Lung (tissue), 12 donors: ENCODE data around the gene ALPG. TPM values are rescaled to one million over a fixed set of nuclear protein-coding genes. Genes with fewer than 3 reads are reported as not detected.
"Not testable (repeated sequence)": the region's sequence is repeated elsewhere in the genome, so short reads cannot be mapped to it uniquely, and the experiment has no call there.

Experiments used
- ATAC-seq: fragments of 200-7000 bp; cut with Tn5 transposase; one replicate; pipeline ENCODE4 v1.9.1; 2020; ENCODE audit warnings: moderate number of reproducible peaks; ENCODE audit not compliant: insufficient read depth, low FRiP score
- DNase-seq, 3 donors: peaks; one replicate each; pipeline ENCODE4 v3.0.0-alpha.2; 2013 to 2017
- H3K27ac ChIP-seq, 2 donors: one replicate each; pipeline ENCODE4 v1.5.1; 2013; ENCODE audit warnings: mild to moderate bottlenecking in 2 of 2, moderate library complexity in 2 of 2, control low read depth in 1 of 2, inconsistent platforms in 1 of 2, low read depth in 1 of 2, low read length in 1 of 2
- H3K27me3 ChIP-seq, 3 donors: one replicate each; pipeline ENCODE4 v1.5.1; 2013; ENCODE audit warnings: low read length in 2 of 3; ENCODE audit not compliant: control insufficient read depth in 3 of 3, insufficient read depth in 3 of 3
- H3K36me3 ChIP-seq, 4 donors: one replicate each; pipeline ENCODE4 v1.5.1; 2013; ENCODE audit warnings: low read length in 4 of 4, mild to moderate bottlenecking in 1 of 4, moderate library complexity in 1 of 4; ENCODE audit not compliant: control insufficient read depth in 4 of 4, insufficient read depth in 4 of 4
- H3K4me1 ChIP-seq, 5 donors: one replicate each; pipeline ENCODE4 v1.5.1; 2013; ENCODE audit warnings: low read length in 5 of 5, mild to moderate bottlenecking in 2 of 5, moderate library complexity in 1 of 5; ENCODE audit not compliant: control insufficient read depth in 5 of 5, insufficient read depth in 5 of 5
- H3K4me3 ChIP-seq: one replicate; pipeline ENCODE4 v1.5.1; 2013; ENCODE audit warnings: mild to moderate bottlenecking, control low read depth, moderate library complexity
- H3K9ac ChIP-seq, 2 donors: one replicate each; pipeline ENCODE4 v1.5.1; 2013; ENCODE audit warnings: low read length in 2 of 2, control low read depth in 1 of 2; ENCODE audit not compliant: insufficient read depth in 1 of 2
- H3K9me3 ChIP-seq, 4 donors: one replicate each; pipeline ENCODE4 v1.5.1; 2013; ENCODE audit warnings: low read length in 3 of 4, mild to moderate bottlenecking in 1 of 4, moderate library complexity in 1 of 4; ENCODE audit not compliant: control insufficient read depth in 4 of 4, insufficient read depth in 3 of 4
- CTCF ChIP-seq: IDR thresholded peaks from 2 replicates; pipeline ENCODE4 v1.5.1; 2012; ENCODE audit warnings: mild to moderate bottlenecking; ENCODE audit errors: control extremely low read depth, extremely low read depth
- WGBS, 2 donors: extraction: QIAGEN DNeasy Blood & Tissue Kit; methylation state at CpG; one replicate each; pipeline ENCODE4 v1.1.7; 2013; 5-methylcytosine and 5-hydroxymethylcytosine counted together
- polyA plus RNA-seq, 2 donors: library from polyadenylated mRNA; stranded (reverse); fragments of 200-250 nt; gene quantifications; one replicate each; pipeline ENCODE4 v1.2.1, GENCODE V29; 2013
- total RNA-seq, 2 donors: library from RNA; depleted of rRNA in 1 of 2; stranded (reverse); fragments of >200 nt in 1 of 2; gene quantifications; one replicate each; pipeline ENCODE4 v1.2.1, GENCODE V29; 2014 to 2021
- donor health status: control.
- donor health status: control.
- donor health status: Bipolar disorder and iron deficiency.
- donor health status: healthy.
- donor health status: DM: yes; HTN: yes; CAD: no.

Gene ALPG
- total and polyA plus RNA-seq, 4 donors, result 0.14 to 1.2 (median 0.89) TPM

GRCh38 chr2:232400256-232401015 is 6.2 kb upstream of the ALPG start:
- Histone ChIP-seq H3K27ac (no peak overlapping the region), H3K4me3 (no peak overlapping the region), H3K9ac (no peak overlapping the region), H3K9me3 (no peaks in the 10 kb centered on the region), H3K27me3 (peaks cover 0 to 10% (median 7%) of the 10 kb centered on the region in 3 donors), H3K4me1 (no peaks in the 10 kb centered on the region), H3K36me3 (no peaks in the 10 kb centered on the region)
- DNase-seq, result no peak
- WGBS, 2 donors, result 51 to 66% methylated on average over 9 of the region's 9 CpGs
- TF ChIP-seq CTCF, result no peak
- no peak for ATAC-seq

GRCh38 chr2:232402518-232402917 is 4.1 kb upstream of the ALPG start:
- peaks cover 2 to 10% (median 6%) of the 10 kb centered on the region in 3 donors for H3K27me3 ChIP-seq
- H3K36me3 ChIP-seq, result no peaks in the 10 kb centered on the region
- 90 to 91% methylated on average over 3 of the region's 3 CpGs for WGBS, 2 donors
- H3K27ac ChIP-seq, result no peak overlapping the region
- no peaks in the 10 kb centered on the region for H3K9me3 ChIP-seq
- H3K9ac ChIP-seq, result no peak overlapping the region
- H3K4me3 ChIP-seq, result no peak overlapping the region
- no peak for DNase-seq
- peaks cover 0 to 4% (median 0%) of the 10 kb centered on the region in 5 donors for H3K4me1 ChIP-seq
- no peak for ATAC-seq
- no peak for TF ChIP-seq CTCF

- ATAC-seq (no peak), DNase-seq (no peak)
- peaks cover 0 to 4% (median 0%) of the 10 kb centered on the region in 5 donors for H3K4me1 ChIP-seq
- H3K36me3 ChIP-seq, result no peaks in the 10 kb centered on the region
- no peak overlapping the region for H3K27ac ChIP-seq
- peaks cover 4 to 9% (median 8%) of the 10 kb centered on the region in 3 donors for H3K27me3 ChIP-seq
- no peak for TF ChIP-seq CTCF
- no peaks in the 10 kb centered on the region for H3K9me3 ChIP-seq
- WGBS, 2 donors, result 83 to 95% methylated on average over 11 of the region's 11 CpGs
- H3K9ac ChIP-seq, result no peak overlapping the region
- H3K4me3 ChIP-seq, result no peak overlapping the region
Observed at GRCh38 chr2:232405943-232406510, 617 bp upstream of the ALPG start.

- not testable (repeated sequence) for H3K9me3 ChIP-seq, H3K27ac ChIP-seq, H3K4me1 ChIP-seq, H3K4me3 ChIP-seq, H3K36me3 ChIP-seq, H3K9ac ChIP-seq, DNase-seq, ATAC-seq
- peaks cover 7 to 19% (median 9%) of the 10 kb centered on the region in 3 donors for H3K27me3 ChIP-seq
- 93 to 95% methylated on average over 23 to 30 of the region's 30 CpGs for WGBS, 2 donors
Observed at GRCh38 chr2:232407428-232408150, 945 bp downstream of the ALPG start.

GRCh38 chr2:232408269-232408668 is 1.6 kb downstream of the ALPG start:
- H3K9ac ChIP-seq, H3K4me1 ChIP-seq, H3K9me3 ChIP-seq, DNase-seq, H3K27ac ChIP-seq, H3K4me3 ChIP-seq, H3K36me3 ChIP-seq: not testable (repeated sequence)
- 91 to 97% methylated on average over 5 to 10 of the region's 10 CpGs for WGBS, 2 donors
- peaks cover 9 to 26% (median 10%) of the 10 kb centered on the region in 3 donors for H3K27me3 ChIP-seq
- ATAC-seq, result peak; percentile 10
